ENCODE results near the gene FGF16. TPM values are rescaled to one million over a fixed set of nuclear protein-coding genes. Genes with fewer than 3 reads are reported as not detected.
"Not testable (repeated sequence)": the region's sequence is repeated elsewhere in the genome, so short reads cannot be mapped to it uniquely, and the experiment has no call there.

FGF16 gene
- total RNA-seq: not detected

- no peak for DNase-seq
Measured at GRCh38 chrX:77446908-77447652, at the start of gene FGF16. TSS of gene FGF16 (plus strand) at chrX:77447389. CDS start at chrX:77447675, 286 bp downstream.

GRCh38 chrX:77398330-77398954, 48.7 kb upstream of the FGF16 start:
- no peak for DNase-seq

DNA sequence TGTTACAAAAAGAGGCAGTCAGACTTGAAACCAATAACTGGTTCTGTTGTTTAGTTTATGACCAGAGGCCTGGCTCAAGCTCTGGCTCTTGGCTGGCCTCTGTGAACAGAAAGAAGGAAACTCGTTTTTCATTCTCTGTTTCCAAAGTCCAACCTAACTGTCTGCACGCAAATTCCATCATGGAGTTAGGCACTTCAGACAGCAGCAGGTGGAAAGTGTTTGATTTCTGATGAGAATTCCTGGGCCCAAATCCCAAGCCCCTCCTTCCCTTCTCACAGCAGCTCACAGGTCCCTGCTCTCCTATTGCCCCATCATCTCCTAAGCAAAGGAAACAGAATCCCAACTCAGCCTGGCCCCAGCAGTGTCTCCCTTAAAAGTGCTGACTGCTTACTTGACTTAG, 42.8 kb upstream of the FGF16 start:
- no peak for DNase-seq

- not testable (repeated sequence) for DNase-seq
Measured at GRCh38 chrX:77407821-77408220, 39.4 kb upstream of the FGF16 start.

GRCh38 chrX:77412631-77413030, 34.6 kb upstream of the FGF16 start:
- no peak for DNase-seq

DNA sequence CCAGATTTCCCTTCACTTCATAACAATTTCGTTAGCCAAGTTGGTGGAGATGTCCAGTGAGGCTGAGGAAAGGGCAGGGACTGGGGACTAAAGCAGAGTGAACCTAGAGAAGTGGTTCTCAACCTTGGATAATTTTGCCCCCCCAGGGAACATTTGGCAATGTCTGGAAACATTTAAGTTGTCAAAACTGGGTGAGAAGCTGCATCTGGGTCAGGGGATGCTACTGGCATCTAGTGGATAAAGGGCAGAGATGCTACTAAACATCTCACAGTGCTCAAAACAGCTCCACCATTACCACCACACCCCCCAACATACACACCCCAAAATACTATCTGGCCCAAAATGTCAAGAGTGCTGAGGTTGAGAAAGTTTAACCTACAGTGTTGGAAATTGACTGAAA, 32.0 kb upstream of the FGF16 start:
- no peak for DNase-seq

- DNase-seq: no peak
Measured at GRCh38 chrX:77415882-77416281, 31.3 kb upstream of the FGF16 start.

GRCh38 chrX:77422891-77423648, 24.1 kb upstream of the FGF16 start:
- DNase-seq: no peak

GRCh38 chrX:77426811-77427210, 20.4 kb upstream of the FGF16 start:
- DNase-seq: no peak

- no peak for DNase-seq
Measured at GRCh38 chrX:77427611-77428010, 19.6 kb upstream of the FGF16 start.

DNA sequence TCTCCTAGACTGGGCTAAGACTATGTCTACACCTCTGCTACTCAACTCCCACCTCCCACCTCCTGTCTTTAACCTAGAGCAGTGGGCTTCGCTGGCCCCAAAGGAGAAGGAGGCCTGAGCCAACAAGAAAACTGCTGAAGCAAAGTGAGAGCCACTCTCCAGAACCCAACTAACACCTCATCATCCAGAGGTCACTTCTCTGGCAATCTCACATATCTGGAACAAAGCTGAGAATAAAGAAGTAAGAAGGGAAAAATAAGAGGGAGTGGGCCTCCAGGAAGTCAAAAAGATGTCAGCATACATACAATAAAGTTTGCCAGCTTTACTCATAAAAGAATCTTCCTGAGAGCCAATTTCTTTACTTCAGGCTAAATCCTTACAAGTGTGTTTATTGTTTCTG, 18.6 kb upstream of the FGF16 start:
- no peak for DNase-seq

DNA sequence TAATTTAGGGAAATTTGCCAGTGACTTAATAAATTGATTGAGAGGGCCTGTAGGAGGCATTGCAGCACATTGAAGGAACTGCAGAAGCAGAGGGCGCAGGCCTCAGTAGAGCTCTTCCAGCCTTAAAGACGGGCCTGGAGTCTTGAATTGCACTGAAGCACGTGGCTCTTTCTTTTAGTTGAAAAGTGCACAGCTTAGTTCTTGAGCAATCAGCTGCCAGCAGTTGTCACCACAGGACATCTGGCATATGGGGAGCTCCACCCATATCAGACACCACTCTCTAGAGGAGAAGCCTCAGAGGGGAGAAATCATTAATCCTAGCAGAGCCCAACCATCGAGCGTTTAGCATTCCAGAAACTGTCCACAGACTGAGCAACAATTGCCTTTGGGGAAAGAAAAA, 16.0 kb upstream of the FGF16 start:
- no peak for DNase-seq

DNA sequence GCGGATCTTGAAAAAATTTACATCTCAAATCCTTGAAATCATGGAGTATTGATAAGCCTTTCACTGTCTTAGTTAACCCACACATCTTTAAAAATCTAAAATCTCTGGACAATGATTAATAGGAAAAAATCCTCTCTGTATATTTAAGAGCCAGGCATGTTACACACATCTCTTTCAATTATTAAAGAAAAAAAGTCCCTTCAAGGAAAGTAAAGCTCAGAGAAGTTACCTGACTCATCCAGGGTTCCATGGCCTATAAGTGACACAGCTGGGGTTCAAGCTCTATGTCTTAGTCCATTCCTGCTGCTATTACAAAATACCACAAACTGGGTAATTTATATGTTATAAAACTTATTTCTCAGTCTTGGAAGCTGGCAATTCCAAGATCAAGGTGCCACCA, 14.2 kb upstream of the FGF16 start:
- DNase-seq: no peak

DNA sequence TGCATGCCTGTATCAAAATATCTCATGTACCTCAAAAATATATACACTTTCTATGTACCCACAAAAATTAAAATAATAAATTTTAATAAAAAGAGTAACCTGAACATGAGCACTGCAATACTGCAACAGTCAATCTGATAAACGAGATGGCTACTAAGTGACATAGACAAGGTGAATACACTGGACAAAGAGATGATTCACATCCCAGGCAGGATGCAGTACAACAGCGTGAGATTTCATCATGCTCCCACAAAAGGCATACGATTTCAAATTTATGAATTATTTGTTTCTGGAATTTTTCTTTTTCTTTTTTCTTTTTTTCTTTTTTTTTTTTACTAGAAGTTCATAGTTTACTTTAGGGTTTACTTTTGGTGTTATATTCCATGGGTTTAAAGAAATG, 12.2 kb upstream of the FGF16 start:
- DNase-seq: no peak

- DNase-seq: no peak
Measured at GRCh38 chrX:77436271-77436670, 10.9 kb upstream of the FGF16 start.

DNA sequence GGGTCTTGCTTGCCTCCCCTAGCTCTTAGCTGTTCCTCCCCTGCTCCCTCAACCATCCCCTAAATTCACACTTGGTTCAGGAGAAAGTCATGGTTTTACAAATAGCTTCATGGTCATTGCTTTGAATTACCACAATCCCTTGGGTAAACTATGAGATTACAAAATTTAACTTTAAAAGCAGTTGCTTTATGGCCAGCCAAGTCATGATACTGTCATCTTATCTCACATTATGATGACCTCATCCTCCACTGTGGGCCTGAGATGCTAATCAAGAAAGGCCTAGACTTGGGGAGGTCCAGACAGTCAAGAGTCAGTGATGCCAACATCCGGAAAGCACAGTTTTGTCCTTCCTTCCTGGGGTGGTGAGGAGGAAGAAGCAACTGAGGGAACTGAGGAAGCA, 10.5 kb upstream of the FGF16 start:
- DNase-seq: no peak

DNA sequence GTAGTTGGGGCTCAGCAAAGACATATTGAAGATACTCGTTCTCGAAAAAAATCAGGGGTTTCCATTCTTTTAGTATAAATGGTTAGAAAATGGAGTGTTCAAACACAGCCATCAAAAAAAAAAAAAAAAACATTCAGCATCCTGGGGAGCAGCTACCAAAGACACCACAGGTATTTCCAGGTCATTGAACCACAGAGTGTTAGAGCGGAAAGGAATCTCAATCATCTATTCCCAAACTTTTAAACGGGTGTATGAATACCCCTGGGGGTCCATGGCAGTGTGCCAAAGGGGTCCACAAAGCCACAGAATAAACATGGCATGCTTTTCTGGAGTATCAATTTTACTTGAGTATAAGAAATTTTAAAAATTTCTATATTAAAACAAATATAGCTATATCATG, 6.9 kb upstream of the FGF16 start:
- DNase-seq: no peak

GRCh38 chrX:77441033-77441432, 6.2 kb upstream of the FGF16 start:
- DNase-seq: no peak

- no peak for DNase-seq
Measured at GRCh38 chrX:77441479-77441878, 5.7 kb upstream of the FGF16 start.

DNA sequence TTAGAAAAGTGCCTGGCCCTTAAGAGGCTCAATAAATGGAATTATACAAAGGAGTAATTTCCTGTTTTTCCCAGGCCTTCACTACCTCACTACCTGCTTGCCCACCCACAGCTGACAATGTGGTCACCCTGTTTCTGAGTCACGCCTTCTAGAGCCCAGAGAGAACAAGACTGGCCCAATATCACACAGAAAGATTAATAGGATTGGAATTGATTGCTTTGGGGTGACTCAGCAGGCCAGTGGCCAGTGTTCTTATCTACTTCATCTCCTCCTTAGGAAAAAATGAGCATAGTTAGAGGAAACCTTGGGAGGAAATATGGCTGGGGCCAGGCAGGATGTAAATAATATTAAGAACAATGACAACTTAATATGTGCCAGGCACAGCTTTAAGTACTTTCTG, 4.5 kb upstream of the FGF16 start:
- DNase-seq: no peak

DNA sequence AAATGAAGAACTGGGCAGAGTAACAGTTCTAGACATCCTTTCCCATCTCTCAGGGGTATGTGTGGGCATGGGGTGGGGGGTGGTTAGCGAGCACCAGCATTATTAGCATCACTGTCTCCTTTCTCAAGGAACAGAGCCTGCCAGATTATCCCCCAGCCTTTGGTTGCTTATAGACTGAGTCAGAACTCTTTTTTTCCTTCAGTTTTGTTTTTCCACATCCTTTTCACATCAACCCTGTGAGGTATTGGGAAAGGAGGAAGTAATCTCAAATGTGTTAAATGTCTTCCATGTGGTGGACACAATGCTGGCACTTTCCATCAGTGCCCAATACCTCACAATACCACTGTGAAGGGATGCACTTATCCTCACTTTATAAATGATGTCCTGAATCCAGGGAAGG, 3.1 kb upstream of the FGF16 start:
- DNase-seq: no peak

- no peak for DNase-seq
Measured at GRCh38 chrX:77444545-77444944, 2.6 kb upstream of the FGF16 start.

GRCh38 chrX:77446029-77446585, 1.1 kb upstream of the FGF16 start:
- DNase-seq: no peak

All from effector CD4-positive, alpha-beta T cell (primary cell).